ENCODE measurements around the gene CCDC102A.
A peak's percentile ranks its signal among the peaks of the same experiment; 100 is the strongest.
"Not testable (repeated sequence)": the region's sequence is repeated elsewhere in the genome, so short reads cannot be mapped to it uniquely, and the experiment has no call there.

Gene CCDC102A

GRCh38 chr16:57502048-57502775, 34.2 kb downstream of the CCDC102A start:
- Mint-ChIP-seq H3K36me3 (ENCODE audit: low read depth) (no peaks in the 10 kb centered on the region), H3K27ac (peak overlapping the region in 2 of 3 experiments; percentile 39 to 68), H3K4me1 (peaks cover 44% of the 10 kb centered on the region), H3K4me3 (no peak overlapping the region), H3K27me3 (ENCODE audit: low read depth) (peaks cover 15% of the 10 kb centered on the region), H3K9me3 (no peaks in the 10 kb centered on the region)
- TF ChIP-seq CTCF (IDR thresholded peaks at IDR 0.05; ENCODE audit: unreplicated experiment in 3 of 3): no peak

- no peak overlapping the region for H3K4me3 Mint-ChIP-seq
- no peak for TF ChIP-seq CTCF (IDR thresholded peaks at IDR 0.05; ENCODE audit: unreplicated experiment in 3 of 3)
- peak overlapping the region in 2 of 3 experiments; percentile 19 to 47 for H3K27ac Mint-ChIP-seq
- no peaks in the 10 kb centered on the region for H3K9me3 Mint-ChIP-seq
- H3K4me1 Mint-ChIP-seq: peaks cover 41% of the 10 kb centered on the region
- H3K36me3 Mint-ChIP-seq (ENCODE audit: low read depth): no peaks in the 10 kb centered on the region
- H3K27me3 Mint-ChIP-seq (ENCODE audit: low read depth): peaks cover 16% of the 10 kb centered on the region
These were observed 34.9 kb downstream of the CCDC102A start for GRCh38 chr16:57501492-57501891.

DNA sequence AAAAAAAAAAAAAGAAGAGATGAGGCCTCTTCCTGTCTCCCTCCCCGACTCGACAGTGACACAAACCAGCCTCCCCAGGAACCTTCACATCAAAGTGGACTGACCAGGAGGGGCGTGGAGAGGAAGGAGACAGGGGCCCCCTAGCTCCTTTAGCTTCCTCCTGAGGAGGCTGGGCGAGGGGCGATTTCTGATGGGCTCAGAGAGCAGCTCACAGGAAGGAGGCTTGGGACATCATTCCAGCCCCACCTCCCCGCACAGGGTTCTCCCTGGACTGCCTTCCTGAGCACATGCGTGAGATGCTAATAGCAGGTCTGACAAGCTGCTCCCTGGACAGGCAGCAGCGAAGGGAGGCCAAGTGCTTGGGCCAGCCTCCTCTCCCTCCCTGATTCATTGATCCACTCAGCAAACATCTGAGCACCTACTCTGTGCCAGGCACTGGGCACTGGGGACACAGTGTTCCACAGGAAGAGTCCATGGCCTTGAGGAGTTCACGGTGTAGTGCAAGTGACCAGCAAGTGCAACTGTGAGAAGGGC, 35.7 kb downstream of the CCDC102A start:
- H3K4me1 Mint-ChIP-seq: peaks cover 41% of the 10 kb centered on the region
- no peak for TF ChIP-seq CTCF (IDR thresholded peaks at IDR 0.05; ENCODE audit: unreplicated experiment in 3 of 3)
- H3K4me3 Mint-ChIP-seq: peak overlapping the region in 1 of 3 experiments; percentile 9
- peak overlapping the region; percentile 19 to 47 (median 43) for H3K27ac Mint-ChIP-seq
- H3K36me3 Mint-ChIP-seq (ENCODE audit: low read depth): no peaks in the 10 kb centered on the region
- no peaks in the 10 kb centered on the region for H3K9me3 Mint-ChIP-seq
- peaks cover 16% of the 10 kb centered on the region for H3K27me3 Mint-ChIP-seq (ENCODE audit: low read depth)

GRCh38 chr16:57499941-57500340, 36.4 kb downstream of the CCDC102A start:
- Mint-ChIP-seq H3K4me1 (peaks cover 41% of the 10 kb centered on the region), H3K27me3 (ENCODE audit: low read depth) (peaks cover 16% of the 10 kb centered on the region)
- H3K36me3 Mint-ChIP-seq (ENCODE audit: low read depth); H3K9me3 Mint-ChIP-seq; H3K4me3 Mint-ChIP-seq; H3K27ac Mint-ChIP-seq: not testable (repeated sequence)

DNA sequence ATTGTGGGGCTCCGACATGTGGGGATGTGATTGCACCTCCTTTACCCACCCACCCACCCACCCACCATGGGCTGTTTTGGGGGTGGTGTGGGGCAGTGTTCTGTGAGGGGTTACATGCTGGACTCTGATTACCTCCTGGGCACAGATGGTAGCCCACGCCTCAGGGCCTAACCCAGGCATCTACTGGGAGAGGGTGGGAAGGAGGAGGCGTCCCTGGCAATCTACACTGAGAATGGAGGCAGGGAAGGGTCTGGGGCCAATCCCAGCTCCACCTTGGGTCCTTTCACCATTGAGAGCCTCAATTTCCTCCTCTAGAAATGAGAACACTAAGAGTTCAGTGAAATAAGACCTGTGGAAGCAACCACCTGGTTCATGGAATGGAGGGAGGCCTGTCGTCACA, 38.3 kb downstream of the CCDC102A start:
- Mint-ChIP-seq H3K36me3 (ENCODE audit: low read depth) (no peaks in the 10 kb centered on the region), H3K9me3 (no peaks in the 10 kb centered on the region), H3K27me3 (ENCODE audit: low read depth) (peaks cover 16% of the 10 kb centered on the region), H3K4me3 (no peak overlapping the region), H3K4me1 (peaks cover 27% of the 10 kb centered on the region), H3K27ac (no peak overlapping the region)
- no peak for TF ChIP-seq CTCF (IDR thresholded peaks at IDR 0.05; ENCODE audit: unreplicated experiment in 3 of 3)

DNA sequence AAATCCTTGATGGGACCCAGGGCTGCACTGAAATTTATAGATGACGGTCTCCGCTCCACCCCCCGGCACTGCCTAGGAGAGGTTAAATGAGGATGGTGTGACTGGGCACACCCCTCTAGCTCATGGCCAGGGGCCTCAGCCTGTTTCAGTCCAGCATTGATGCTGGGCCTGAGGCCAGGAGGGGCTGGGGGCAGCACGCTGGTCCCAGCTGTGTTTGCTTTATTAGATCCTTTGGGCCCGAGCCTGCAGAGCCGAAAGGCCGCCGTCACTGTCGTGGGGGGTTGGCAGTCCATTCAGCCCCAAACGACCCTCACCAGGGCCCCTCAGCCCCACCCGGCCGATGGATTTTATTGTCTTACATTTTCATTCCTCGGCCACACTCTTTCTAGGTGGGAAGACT, 39.2 kb downstream of the CCDC102A start:
- no peak overlapping the region for H3K4me3 Mint-ChIP-seq
- no peaks in the 10 kb centered on the region for H3K9me3 Mint-ChIP-seq
- peaks cover 12% of the 10 kb centered on the region for H3K27me3 Mint-ChIP-seq (ENCODE audit: low read depth)
- H3K36me3 Mint-ChIP-seq (ENCODE audit: low read depth): no peaks in the 10 kb centered on the region
- peaks cover 18% of the 10 kb centered on the region for H3K4me1 Mint-ChIP-seq
- no peak for TF ChIP-seq CTCF (IDR thresholded peaks at IDR 0.05; ENCODE audit: unreplicated experiment in 3 of 3)
- no peak overlapping the region for H3K27ac Mint-ChIP-seq

Data from nephron (organoid).